HepG2 (cell line): ENCODE results near the gene LMF2. TPM values are rescaled to one million over a fixed set of nuclear protein-coding genes. Genes with fewer than 3 reads are reported as not detected.

Experiments
- ATAC-seq: fragments of 200-7000 bp; cut with Tn5 transposase; 3 replicates; pipeline ENCODE4 v1.9.1; 2020; ENCODE audit warnings: mild to moderate bottlenecking, moderate library complexity
- BruUV-seq: library from RNA; stranded (reverse); fragments of 400-500 nt; replicated peaks from 2 replicates; lab custom pipeline; 2021; lab: Mats Ljungman, UMichigan
- CTCF ChIA-PET: fragments of 300-600 bp; formaldehyde crosslinking; extraction: SDS; loops from one replicate; lab custom pipeline; 2021; ENCODE audit warnings: low total read pairs, inconsistent platforms, low intra/inter-chr PET ratio; lab: Yijun Ruan, JAX
- POLR2A ChIA-PET: fragments of 350-600 bp; sonication (Branson Sonifier 250); formaldehyde crosslinking; loops from one replicate; lab custom pipeline; 2020; ENCODE audit warnings: antibody characterized with exemption, inconsistent platforms; lab: Yijun Ruan, JAX
- DNase-seq: peaks from one replicate; pipeline ENCODE4 v3.0.0-alpha.2; 2015; ENCODE audit warnings: low spot score
- FAIRE-seq: peaks from 3 replicates; lab custom pipeline; 2011; peaks lifted over from hg19 to GRCh38; lab: Jason Lieb, UNC
- H2AFZ ChIP-seq: one replicate; pipeline ENCODE4 v1.6.1; 2011; ENCODE audit warnings: low read length, inconsistent platforms
- H3K27ac ChIP-seq: fragments of 300-600 bp; 3 replicates; pipeline ENCODE4 v1.8.0; 2011; ENCODE audit warnings: mixed run types, mild to moderate bottlenecking, mixed read lengths, low read length, inconsistent platforms; ENCODE audit not compliant: insufficient read depth; ENCODE audit errors: extremely low read length
- H3K27me3 ChIP-seq, 2 experiments: fragments of 200-600 bp in 1 of 2; 2 replicates in 1 of 2; 3 replicates in 1 of 2; pipeline versions ENCODE4 v1.6.0 to v1.8.0; 2011; ENCODE audit warnings: low read length in 2 of 2, mild to moderate bottlenecking in 2 of 2, moderate library complexity in 2 of 2, inconsistent platforms in 1 of 2; ENCODE audit not compliant: insufficient read depth in 2 of 2, control insufficient read depth in 1 of 2
- H3K36me3 ChIP-seq, 2 experiments: fragments of 200-600 bp in 1 of 2; replicated peaks in 1 of 2; 2 replicates in 1 of 2; 3 replicates in 1 of 2; pipeline versions ENCODE4 v1.5.1 to v1.8.0; 2011; ENCODE audit warnings: low read length in 2 of 2, inconsistent platforms in 1 of 2; ENCODE audit not compliant: insufficient read depth in 2 of 2, control insufficient read depth in 1 of 2
- H3K4me1 ChIP-seq: 2 replicates; pipeline ENCODE4 v1.5.1; 2012; ENCODE audit warnings: low read length, inconsistent platforms; ENCODE audit not compliant: insufficient read depth
- H3K4me2 ChIP-seq: 2 replicates; pipeline ENCODE4 v1.6.0; 2011; ENCODE audit warnings: low read depth, low read length, inconsistent platforms
- H3K4me3 ChIP-seq, 3 experiments: fragments of 200-600 bp in 1 of 3; sonication (generic), shearing (Covaris generic) in 1 of 3; replicated peaks in 1 of 3; 2 replicates each; pipeline ENCODE4 v1.5.1; 2011 to 2016; ENCODE audit warnings: low read length in 3 of 3, inconsistent platforms in 2 of 3, low read depth in 2 of 3, mild to moderate bottlenecking in 2 of 3, control low read depth in 1 of 3, mixed read lengths in 1 of 3; ENCODE audit not compliant: insufficient read depth in 1 of 3
- H3K79me2 ChIP-seq: one replicate; pipeline ENCODE4 v1.6.1; 2011; ENCODE audit warnings: low read length, inconsistent platforms; ENCODE audit not compliant: insufficient read depth
- H3K9ac ChIP-seq: 2 replicates; pipeline ENCODE4 v1.6.0; 2011; ENCODE audit warnings: mild to moderate bottlenecking, low read depth, low read length, inconsistent platforms; ENCODE audit not compliant: insufficient read depth
- H3K9me3 ChIP-seq: 2 replicates; pipeline ENCODE4 v1.5.1; 2012; ENCODE audit warnings: mild to moderate bottlenecking, low read length
- H4K20me1 ChIP-seq: 2 replicates; pipeline ENCODE4 v1.6.0; 2011; ENCODE audit warnings: inconsistent platforms, mild to moderate bottlenecking, low read length, moderate library complexity; ENCODE audit not compliant: insufficient read depth
- AGO2 ChIP-seq: fragments of 200-400 bp; formaldehyde crosslinking; optimal IDR thresholded peaks from 2 replicates; pipeline ENCODE3; 2017; ENCODE audit warnings: mild to moderate bottlenecking, low read depth, low read length, moderate library complexity
- DMAP1 ChIP-seq: IDR thresholded peaks from 2 replicates; pipeline ENCODE4 v1.6.1; 2016
- HNRNPL ChIP-seq: fragments of 200-400 bp; formaldehyde crosslinking; IDR thresholded peaks from 2 replicates; pipeline ENCODE4 v1.6.1; 2017; ENCODE audit warnings: mild to moderate bottlenecking, low read depth, low read length
- KLF13 ChIP-seq: sonication (generic); formaldehyde crosslinking; IDR thresholded peaks from 2 replicates; pipeline ENCODE4 v1.4.0; 2020; ENCODE audit warnings: mild to moderate bottlenecking, missing genetic modification reagents
- MTF2 ChIP-seq: sonication (generic); formaldehyde crosslinking; IDR thresholded peaks from 2 replicates; pipeline ENCODE4 v1.5.0; 2020; ENCODE audit warnings: missing genetic modification reagents, borderline replicate concordance
- NFIC ChIP-seq: IDR thresholded peaks from 2 replicates; pipeline ENCODE4 v1.6.1; 2012; ENCODE audit warnings: mild to moderate bottlenecking, low read length, inconsistent platforms
- NRL ChIP-seq: sonication (generic); formaldehyde crosslinking; IDR thresholded peaks from 2 replicates; pipeline ENCODE4 v1.5.0; 2020; ENCODE audit warnings: missing genetic modification reagents, mild to moderate bottlenecking, moderate library complexity, borderline replicate concordance
- RBFOX2 ChIP-seq: fragments of 200-400 bp; formaldehyde crosslinking; IDR thresholded peaks from 2 replicates; pipeline ENCODE4 v1.6.1; 2017; ENCODE audit warnings: low read depth, mild to moderate bottlenecking, low read length
- WGBS: methylation state at CpG from one replicate; pipeline ENCODE4 v1.1.6; 2017; ENCODE audit warnings: low lambda C conversion rate; 5-methylcytosine and 5-hydroxymethylcytosine counted together
- in situ Hi-C: cut with HindIII; loops from 2 replicates; pipeline ENCODE4 v1.10.0; 2017; ENCODE audit warnings: low pct_unique_long_range_greater_than_20kb; ENCODE audit not compliant: extremely low pct_ligation_motif_present
- intact Hi-C: fragments of 100-400 bp; cut with micrococcal nuclease; formaldehyde crosslinking; loops from one replicate; pipeline ENCODE4 v1.10.0; 2022; ENCODE audit not compliant: unreplicated experiment
- polyA plus RNA-seq, 8 experiments: library from polyadenylated mRNA; depleted of rRNA in 3 of 8; stranded (reverse) in 7 of 8; unstranded in 1 of 8; fragments of >200 nt; fragmentation: Illumina TruSeq in 4 of 8; extraction: Trizol in 4 of 8; gene quantifications; 2 replicates each; pipeline versions ENCODE4 v1.2.1 to v1.2.3, GENCODE V29; 2011 to 2016; ENCODE audit warnings: low read depth in 4 of 8, missing spikeins in 1 of 8, mixed read lengths in 1 of 8; ENCODE audit not compliant: insufficient read depth in 1 of 8
- total RNA-seq, 5 experiments: library from RNA; depleted of rRNA; stranded (reverse); fragments of >200 nt; fragmentation: Illumina TruSeq; extraction: Trizol; gene quantifications; 2 replicates each; pipeline ENCODE4 v1.2.3, GENCODE V29; 2016; ENCODE audit warnings: low read depth in 1 of 5
- TF ChIP-seq, protein P1 (sequence below): sonication (generic); formaldehyde crosslinking; IDR thresholded peaks from 2 replicates; pipeline ENCODE4 v1.5.0; 2020; ENCODE audit warnings: mild to moderate bottlenecking, missing genetic modification reagents

LMF2 gene
- total and polyA plus RNA-seq, 2 of the 13 experiments (the other 11 are each of a cell fraction or from before 2014, with no cell fraction given), result 23.3 to 30.6 TPM

DNA sequence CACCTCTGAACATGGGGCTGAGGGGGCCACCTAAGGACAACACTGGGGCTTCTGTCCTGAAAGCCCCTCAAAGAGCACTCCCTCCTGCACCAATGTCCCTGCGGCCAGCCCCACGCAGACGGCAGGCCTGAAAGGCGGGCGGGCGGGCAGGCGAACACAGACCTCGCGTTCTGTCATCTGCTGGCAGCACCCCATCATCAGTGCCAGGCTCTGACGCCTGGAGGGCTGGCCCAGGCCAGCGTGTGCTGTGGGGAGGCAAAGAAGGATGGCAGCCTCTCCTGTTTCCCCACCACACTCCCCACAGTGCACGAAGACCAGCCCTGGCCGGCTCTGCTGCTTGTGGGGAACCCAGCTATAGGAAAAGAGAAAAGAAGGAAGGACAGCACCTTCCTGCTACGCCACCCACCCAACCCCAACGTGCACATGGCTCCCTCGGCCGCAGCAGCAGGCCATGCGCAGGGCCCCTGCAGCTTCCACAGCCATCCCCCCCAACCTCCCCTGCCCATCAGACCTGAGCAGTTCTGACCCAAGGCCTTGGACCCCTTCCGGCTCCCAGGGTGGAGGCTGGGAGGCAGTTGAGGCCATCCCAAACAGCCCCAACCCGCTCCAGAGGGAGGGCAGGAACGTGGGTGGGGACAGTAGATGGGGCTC lies 36.2 kb downstream of the LMF2 start:
- Histone ChIP-seq H3K9ac (no peak overlapping the region), H3K4me1 (peaks cover 50% of the 10 kb centered on the region), H3K9me3 (no peaks in the 10 kb centered on the region), H3K27me3 (no peaks in the 10 kb centered on the region), H2AFZ (no peak overlapping the region), H3K79me2 (peaks cover 50% of the 10 kb centered on the region), H4K20me1 (peaks cover 35% of the 10 kb centered on the region), H3K27ac (no peak overlapping the region), H3K36me3 (peaks cover 11 to 13% of the 10 kb centered on the region in 2 experiments; a peak in 4 of 5 replicates), H3K4me3 (no peak overlapping the region), H3K4me2 (no peak overlapping the region)
- ChIA-PET CTCF (interaction anchor here (0.6 kb wide), 1 partner anchor 193 kb away, joined by 3 read pairs; no protein-coding TSS in a partner anchor), POLR2A (interaction anchor here (0.9 kb wide), 2 partner anchors 10 to 54 kb away, joined by 3 to 4 read pairs; partner anchors contain the start of genes ADM2 and SCO2)
- in situ Hi-C loops (no loop called here), intact Hi-C loops (no loop called here)
- ATAC-seq, result no peak
- no TSS peak for BruUV-seq
- no peak for FAIRE-seq
- TF ChIP-seq KLF13 (CRISPR knock-in tag) (no peak), MTF2 (no peak), NRL (CRISPR knock-in tag) (no peak), HNRNPL (no peak), NFIC (no peak), DMAP1 (no peak), AGO2 (peak; percentile 38), RBFOX2 (0 out of 2 replicates have a peak, but pooled peaks have one; percentile 20)
- TF ChIP-seq, protein P1, sequence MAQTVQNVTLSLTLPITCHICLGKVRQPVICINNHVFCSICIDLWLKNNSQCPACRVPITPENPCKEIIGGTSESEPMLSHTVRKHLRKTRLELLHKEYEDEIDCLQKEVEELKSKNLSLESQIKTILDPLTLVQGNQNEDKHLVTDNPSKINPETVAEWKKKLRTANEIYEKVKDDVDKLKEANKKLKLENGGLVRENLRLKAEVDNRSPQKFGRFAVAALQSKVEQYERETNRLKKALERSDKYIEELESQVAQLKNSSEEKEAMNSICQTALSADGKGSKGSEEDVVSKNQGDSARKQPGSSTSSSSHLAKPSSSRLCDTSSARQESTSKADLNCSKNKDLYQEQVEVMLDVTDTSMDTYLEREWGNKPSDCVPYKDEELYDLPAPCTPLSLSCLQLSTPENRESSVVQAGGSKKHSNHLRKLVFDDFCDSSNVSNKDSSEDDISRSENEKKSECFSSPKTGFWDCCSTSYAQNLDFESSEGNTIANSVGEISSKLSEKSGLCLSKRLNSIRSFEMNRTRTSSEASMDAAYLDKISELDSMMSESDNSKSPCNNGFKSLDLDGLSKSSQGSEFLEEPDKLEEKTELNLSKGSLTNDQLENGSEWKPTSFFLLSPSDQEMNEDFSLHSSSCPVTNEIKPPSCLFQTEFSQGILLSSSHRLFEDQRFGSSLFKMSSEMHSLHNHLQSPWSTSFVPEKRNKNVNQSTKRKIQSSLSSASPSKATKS (CRISPR knock-in tag), result no peak
- DNase-seq, result no peak
- WGBS, result 96% methylated on average over 8 of the region's 21 CpGs
